HG03139 (cell line): ENCODE measurements around the gene SRRM1.
"Not testable (repeated sequence)": the region's sequence is repeated elsewhere in the genome, so short reads cannot be mapped to it uniquely, and the experiment has no call there.

Source experiments
- ATAC-seq: cut with Tn5 transposase; IDR thresholded peaks from one replicate; pipeline ENCODE4 v1.9.1; 2021; ENCODE audit not compliant: unreplicated experiment

Gene SRRM1

DNA sequence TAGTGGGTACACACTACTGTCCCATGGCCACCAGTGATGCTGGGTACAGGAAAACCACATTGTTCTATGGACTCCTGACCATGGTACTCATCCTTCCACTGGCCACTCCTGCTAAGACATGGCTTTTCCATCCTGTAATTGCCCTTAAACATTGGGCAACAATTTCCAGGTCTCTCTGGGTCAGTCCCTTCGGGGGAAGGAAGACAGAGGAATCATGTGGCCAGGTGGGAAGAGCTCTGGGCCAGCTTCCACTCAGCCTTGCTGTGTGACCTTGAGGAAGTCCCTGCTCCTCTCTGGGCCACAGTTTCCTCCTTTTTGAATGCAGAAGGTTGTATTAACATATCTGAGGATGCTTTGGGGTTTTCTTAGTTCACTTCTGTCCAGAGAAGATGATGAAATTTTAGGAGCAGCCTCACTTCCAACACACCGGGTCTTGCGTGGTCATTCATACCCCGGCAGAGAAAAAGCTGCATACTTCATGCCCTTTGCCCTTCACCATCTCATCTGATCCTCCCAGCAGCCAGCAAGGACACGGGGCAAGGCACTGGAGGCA is 50.8 kb downstream of the SRRM1 start:
- ATAC-seq = no peak

DNA sequence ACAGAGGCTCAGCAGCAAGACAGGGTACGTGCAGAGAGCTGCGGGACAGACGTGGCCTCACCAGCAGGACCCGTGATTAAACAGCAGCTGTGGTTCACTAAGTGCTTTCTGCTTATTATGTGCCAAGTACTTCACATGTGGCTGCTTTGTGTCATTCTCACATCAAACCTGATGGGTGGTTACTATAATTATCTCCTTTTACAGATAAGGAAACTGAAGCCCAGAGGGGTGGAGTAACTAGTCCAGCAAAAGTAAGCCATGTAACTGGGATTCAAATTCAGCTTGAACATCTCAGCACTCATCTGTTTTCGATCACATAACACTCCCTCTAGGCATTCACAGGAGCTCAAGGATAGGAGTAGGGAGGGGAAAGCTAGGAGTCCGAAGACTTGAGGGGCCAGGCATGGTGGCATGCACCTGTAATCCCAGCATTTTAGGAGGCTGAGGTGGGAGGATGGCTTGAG is 51.3 kb downstream of the SRRM1 start:
- no peak for ATAC-seq

DNA sequence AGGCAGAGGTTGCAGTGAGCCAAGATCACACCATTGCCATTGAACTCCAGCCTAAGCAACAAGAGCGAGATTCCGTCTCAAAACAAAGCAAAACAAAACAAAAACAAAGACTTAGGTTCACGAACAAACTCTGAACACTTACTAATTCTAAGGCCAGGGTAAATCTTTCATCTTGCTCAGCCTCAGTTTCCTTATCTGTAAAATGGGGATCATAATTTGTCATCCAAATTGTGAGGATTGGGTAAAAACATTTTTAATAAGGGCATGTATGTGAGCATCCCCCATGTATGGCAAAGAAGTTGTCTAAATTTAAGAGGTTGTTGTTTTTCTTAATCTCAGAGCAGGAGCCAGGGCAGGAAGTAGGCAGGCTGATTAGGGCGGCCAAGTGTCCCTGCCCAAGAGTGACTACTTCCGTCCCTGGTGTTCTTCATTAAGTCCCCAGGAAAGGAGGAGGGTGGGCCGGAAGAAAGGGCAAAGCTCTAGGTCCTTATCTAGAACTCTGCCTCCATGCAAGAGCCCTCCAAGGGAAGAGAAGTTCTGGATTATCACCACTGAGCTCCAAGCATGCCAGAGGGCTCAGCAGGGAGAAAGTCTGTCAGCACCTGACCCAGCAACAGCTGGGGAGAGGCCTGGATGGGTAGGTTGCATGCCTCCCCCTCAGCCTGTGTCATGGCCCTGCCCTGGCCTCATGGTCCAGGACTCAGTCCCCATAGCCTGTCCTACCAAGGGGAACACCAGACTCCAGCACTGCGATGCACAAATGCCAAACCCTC is 52.3 kb downstream of the SRRM1 start:
- no peak for ATAC-seq

DNA sequence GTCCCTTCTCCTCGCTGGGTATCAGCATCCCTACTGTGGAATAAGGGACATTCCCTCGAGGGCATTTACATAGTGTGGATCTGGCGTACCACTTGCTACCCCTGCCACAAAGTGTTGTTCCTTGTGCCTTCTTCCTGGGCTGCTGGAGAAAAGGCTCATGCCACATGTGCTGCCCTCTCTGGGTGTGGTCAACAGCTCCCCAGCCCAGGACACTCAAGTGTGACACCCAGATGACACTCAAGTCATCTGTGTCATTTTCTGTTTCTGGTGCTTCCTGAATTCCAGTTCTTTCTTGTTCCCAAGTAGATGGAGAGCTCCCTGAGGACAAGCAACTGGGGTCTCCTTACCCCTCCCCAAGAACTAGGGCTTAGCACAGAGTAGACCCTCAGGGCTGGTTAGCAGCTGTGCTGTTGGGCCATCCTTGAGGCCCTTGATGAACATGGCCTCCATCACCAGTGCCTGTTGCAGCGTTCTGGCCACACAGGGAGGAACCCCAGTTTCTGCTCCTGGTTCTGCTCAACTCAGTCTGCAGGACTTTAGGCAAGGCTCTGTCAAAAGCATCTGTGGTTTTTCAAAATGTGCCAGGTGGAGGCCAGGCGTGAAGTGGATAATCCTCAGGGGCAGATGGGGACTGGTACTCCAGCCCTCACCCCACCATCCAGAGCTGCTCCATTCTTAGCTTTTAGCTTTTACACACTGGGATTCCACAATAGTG is 53.1 kb downstream of the SRRM1 start:
- ATAC-seq = no peak

DNA sequence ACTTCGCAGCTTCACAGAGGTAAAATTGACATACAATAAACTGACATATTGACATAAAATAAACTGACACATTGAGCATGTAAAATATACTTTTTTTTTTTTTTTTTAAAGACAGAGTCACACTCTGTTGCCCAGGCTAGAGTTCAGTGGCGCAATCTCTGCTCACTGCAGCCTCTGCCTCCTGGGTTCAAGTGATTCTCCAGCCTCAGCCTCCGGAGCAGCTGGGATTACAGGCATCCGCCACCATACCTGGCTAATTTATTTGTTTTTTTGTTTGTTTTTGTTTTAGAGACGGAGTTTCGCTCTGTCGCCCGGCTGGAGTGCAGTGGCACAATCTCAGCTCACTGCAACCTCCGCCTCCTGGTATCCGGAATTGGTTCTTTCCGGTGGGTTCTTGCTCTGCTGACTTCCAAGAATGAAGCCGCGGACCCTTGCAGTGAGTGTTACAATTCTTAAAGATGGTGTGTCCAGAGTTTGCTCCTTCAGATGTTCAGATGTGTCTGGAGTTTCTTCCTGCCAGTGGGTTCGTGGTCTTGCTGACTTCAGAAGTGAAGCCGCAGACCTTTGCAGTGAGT is 53.7 kb downstream of the SRRM1 start:
- ATAC-seq = no peak

DNA sequence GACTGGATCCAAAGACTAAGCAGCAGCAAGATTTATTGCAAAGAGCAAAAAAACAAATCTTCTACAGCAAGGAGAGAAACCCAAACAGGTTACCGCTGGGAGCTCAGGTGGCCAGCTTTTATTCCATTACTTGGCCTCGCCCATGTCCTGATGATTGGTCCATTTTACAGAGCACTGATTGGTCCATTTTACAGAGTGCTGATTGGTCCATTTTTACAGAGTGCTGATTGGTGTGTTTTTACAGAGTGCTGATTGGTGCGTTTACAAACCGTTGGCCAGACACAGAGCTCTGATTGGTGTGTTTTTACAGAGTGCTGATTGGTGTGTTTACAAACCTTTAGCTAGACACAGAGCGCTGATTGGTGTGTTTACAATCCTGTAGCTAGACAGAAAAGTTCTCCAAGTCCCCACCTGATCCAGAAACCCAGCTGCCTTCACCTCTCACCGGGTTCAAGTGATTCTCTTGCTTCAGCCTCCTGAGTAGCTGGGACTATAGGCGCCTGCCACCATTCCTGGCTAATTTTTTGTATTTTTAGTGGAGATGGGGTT is 54.4 kb downstream of the SRRM1 start:
- not testable (repeated sequence) for ATAC-seq

DNA sequence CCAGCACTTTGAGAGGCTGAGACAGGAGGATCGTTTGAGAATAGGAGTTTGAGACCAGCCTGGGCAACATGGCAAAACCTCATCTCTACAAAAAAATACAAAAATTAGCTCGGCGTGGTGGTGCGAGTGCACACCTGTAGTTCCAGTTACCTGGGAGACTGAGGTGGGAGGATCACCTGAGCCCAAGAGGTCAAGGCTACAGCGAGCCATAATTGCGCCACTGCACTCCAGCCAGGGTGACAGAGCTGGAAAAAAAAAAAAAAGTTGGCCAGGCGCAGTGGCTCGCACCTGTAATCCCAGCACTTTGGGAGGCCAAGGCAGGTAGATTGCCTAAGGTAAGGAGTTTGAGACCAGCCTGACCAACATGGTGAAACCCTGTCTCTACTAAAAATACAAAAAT is 55.2 kb downstream of the SRRM1 start:
- ATAC-seq = not testable (repeated sequence)

DNA sequence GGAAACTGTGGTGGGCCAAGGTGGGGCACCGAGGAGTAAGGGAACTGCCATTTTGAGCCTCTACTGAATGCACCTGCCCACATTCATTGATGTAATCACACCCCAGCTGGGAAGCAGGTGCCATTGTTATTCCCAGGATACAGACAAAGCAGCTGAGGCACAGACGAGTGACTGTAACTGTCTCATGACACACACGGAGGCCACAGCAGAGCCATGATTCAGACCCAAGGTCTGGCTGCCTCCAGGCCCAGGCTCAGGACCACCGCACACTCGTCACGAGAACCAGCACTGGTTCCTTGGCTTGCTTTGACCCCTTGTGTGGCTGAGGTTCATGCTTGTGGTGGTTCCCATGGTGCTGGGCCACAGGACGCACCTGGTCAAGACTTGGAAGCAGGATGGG is 56.5 kb downstream of the SRRM1 start:
- ATAC-seq = no peak

DNA sequence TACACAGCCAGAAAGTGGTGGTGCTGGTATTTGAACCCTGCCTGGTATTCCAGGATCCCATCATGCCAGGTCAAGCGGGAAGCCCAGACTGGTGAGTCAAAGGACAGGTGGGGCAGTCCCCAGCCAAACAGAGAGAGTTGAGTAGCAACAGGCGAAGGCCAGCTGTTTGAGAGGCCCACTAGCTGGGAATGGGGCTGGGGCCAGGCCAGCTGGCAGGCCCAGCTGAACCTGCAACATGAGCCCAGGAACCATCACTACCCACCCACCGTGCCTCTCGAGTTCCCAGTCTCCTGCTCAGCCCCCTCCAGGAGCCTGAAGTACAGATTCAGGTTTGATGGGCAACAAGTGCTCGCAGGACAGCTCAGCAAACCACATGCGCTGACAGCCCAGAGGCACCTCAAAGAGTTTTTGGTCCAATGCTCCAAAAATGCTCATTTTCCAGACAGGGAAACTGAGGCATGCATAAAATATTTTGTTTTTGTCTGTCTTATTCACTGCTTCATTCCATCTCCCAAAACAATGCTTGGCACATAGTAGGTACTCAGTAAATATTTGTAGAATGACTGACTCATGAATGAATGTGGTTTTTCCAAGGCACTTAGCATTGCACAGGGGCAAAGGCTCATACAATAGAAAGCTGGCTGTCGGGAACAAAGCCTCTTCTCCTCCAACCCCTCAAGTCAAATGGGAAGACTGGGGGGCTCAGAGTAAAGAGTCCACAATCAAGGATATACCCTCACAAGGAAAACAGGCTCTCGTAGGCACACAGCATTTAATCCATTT is 59.6 kb downstream of the SRRM1 start:
- no peak for ATAC-seq

DNA sequence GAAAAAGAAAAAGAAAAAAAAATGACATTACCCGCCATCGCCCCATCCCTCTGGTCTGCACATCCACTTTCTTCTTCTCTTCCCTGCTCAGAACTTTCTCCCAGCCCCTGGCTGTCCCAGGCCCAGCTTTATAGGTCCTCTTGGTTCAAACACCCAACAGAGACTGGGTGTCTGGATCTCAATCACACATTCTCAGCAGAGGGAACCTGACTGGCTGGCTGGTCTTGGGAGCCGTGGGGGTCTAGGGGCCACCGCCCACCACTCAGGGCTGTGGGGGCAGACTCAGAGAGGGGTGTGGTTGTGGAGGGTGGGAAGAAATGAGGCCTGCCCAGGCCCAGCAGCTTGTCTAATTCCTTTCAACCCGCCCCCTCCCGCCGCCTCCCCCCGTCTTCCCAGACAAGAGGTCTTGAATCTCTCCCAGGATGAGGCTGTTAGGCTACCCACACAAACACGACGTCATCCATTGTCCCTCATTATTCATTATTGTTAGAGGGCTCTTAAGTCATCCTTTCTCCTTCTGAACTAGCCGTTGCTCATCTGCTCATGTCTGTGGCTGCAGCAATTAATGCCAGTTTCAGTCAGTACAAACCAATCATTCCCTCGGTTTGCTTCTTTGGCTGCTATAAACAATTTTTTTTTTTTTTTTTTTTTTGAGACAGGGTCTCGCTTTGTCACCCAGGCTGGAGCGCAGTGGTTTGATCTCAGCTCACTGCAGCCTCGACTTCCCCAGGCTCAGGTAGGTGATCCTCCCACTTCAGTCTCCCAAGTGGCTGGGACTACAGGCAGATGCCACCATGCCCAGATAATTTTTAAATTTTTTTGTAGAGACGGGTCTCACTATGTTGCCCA is 61.5 kb downstream of the SRRM1 start:
- ATAC-seq = no peak

DNA sequence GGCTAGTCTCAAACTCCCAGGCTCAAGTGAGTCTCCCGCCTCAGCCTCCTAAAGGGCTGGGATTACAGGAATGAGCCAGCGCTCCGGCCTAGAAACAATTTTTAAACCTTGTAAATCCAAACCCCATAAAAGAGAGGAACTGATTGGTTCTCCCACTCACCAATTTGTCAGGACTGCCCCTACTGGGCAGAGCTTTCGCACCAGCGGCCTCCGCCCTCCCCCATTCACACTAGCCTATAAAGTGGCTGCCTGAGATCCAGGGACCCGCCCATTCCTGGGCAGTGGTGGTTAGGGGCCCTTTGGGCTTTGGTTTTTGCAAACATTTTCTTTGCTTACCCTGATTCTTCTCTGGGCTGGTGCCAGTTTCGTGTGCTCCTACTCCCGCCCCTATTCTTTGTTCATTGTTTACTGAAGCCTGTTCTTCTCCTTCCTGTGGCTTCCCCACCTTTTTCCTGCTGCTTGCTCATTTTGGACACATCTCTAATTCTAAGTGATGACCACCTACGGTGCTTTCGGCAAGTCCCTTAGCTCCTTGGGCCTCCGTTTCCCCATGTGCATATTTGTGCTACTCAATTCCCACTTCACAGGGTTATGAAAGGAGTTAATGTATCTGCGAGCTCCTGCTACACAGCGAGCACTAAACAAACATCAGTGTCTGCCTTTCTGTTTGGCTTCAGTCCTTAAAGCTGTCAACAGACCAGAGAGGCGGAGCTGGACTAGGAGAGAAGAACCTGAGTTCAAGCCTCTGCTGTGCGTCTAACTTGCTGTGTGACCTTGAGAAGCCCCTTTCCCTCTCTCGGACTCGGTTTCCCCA is 62.4 kb downstream of the SRRM1 start:
- peak; percentile 75 for ATAC-seq

DNA sequence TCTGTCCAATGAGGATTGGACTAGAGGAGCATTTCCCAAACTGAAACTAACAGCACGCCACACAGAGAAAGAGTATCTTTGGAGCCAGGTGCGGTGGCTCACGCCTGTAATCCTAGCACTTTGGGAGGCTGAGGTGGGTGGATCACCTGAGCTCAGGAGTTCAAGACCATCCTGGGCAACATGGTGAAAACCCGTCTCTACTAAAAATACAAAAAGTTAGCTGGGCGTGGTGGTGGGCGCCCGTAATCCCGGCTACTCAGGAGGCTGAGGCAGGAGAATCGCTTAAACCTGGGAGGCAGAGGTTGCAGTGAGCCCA is 62.9 kb downstream of the SRRM1 start:
- ATAC-seq = not testable (repeated sequence)

DNA sequence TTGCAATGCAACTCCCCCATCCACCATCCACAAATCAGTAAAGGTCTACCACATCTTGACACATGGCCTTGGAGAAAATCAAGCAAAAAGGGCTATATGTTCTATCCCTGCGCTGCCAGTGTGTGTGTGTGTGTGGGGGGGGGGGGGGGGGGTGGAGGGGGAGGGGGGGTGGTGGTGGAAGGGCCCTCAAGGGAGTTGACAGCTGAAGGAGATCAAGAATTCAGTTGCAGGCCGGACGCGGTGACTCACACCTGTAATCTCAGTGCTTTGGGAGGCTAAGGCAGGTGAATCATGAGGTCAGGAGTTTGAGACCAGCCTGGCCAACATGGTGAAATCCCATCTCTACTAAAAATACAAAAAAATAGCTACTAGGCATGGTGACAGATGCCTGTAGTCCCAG is 64.6 kb downstream of the SRRM1 start:
- ATAC-seq = no peak

DNA sequence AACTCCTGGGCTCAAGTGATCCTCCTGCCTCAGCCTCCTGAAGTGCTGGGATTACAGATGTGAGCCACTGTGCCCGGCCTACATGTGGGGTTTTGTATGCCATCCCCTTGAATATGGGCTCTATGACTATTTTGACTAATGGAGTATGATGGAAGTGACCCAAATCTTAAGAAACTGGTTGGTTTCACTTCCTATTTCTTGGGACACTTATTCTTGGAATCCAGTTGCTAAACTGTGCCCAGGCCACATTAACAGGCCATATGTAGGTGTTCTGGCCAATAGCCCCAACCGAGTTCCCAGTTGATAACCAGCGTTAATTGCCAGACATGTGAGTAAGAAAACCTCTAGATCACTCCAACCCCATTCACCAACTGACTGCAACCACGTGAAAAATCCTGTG is 65.8 kb downstream of the SRRM1 start:
- ATAC-seq = no peak

DNA sequence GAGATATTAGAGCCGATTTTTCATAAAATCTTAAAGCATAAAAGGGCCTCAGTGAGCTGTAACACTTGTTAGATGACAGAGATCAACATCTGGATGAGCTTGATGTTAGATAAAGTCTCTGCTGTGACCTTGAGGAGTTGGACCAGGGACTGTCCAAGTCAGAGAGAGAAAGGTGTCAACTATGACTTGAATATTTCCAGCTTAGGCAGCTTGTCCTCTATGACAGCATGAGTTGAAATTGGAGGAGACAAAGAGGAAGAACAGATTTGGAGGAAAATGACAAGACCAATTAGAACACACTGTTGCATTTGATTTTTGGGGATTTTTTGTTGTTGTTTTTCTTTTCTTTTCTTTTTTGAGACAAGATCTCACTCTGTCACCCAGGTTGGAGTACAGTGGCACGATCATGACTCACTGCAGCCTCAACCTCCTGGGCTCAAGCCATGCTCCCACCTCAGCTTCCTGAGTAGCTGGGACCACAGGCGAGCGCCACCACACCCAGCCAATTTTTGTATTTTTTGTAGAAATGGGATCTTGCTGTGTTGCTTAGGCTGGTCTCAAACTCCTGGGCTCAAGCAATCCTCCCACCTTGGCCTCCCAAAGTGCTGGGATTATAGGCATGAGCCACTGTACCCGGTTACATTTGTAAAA is 66.8 kb downstream of the SRRM1 start:
- ATAC-seq = no peak

DNA sequence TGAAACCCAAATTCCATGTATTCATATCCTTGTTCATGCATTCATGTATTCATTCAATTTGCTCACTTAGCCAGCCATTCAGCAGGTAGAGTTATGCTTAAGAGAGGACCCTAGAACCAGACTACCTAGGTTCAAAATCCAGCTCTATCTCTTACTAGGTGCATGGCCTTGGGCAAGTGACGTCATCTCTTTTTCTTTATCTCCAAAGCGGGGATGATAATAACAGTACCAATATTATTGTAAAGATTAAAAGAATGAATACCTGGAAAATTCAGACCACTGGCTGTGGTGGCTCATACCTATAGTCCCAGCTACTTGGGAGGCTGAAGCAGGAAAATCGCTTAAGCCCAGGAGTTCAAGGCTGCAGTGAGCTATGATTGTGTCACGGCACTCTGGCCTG is 68.2 kb downstream of the SRRM1 start:
- ATAC-seq = no peak

DNA sequence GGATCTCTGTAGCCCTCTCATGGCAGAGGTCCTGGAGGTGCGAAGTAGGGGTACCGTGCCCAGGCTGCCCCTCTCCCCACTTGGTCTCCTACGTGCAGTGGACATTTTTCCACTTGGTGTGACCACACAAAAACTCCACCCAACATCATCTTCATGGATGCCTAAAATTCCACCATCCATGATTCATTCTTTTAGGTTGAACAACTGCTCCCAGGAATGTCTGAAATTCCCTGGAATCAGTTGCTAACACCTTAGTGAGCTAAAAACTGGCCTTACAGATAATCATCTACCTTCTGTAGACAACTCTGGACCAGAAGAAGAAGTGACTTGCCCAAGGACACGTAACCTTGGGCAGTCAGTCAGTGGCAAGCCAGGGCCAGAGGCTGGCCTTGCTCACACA is 70.1 kb downstream of the SRRM1 start:
- ATAC-seq = no peak

DNA sequence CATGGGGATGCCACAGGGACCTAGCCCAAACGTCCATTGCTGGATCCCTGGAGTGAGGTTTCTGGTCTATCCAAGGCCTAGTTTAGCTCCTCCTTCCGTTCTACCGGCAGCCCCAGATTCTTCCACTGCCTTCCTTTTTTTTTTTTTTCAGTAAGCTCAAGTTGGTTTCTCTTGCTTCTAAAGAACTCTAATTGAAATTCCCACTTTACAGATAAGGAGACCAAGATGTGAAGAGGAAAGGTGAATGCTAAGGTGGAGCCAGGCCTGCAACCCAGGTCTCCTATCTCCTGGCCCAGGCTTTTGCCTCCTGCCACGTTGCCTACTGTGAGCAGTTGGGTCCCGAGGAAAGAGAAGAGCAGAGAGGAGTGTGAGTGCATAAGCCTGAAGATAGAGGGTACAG is 70.6 kb downstream of the SRRM1 start:
- no peak for ATAC-seq
